ENCODE results near the gene VWA7. TPM values are rescaled to one million over a fixed set of nuclear protein-coding genes. Genes with fewer than 3 reads are reported as not detected.

The VWA7 gene
- total and polyA plus RNA-seq, 12 donors: 0.17 to 8.1 (median 0.68) TPM

- Histone ChIP-seq H3K9me3 (replicated peaks in 1 of 3) (no peaks in the 10 kb centered on the region), H3K27me3 (no peaks in the 10 kb centered on the region), H3K27ac (no peak overlapping the region), H3K4me3 (no peak overlapping the region), H3K36me3 (replicated peaks in 1 of 2) (no peaks in the 10 kb centered on the region), H3K4me1 (replicated peaks in 1 of 2) (peaks cover 6 to 21% of the 10 kb centered on the region in 2 donors)
- intact Hi-C loops (cut with DNase I): no loop called here
- DNase-seq: no peak
- TF ChIP-seq CTCF (IDR thresholded peaks at IDR 0.05) (no peak), POLR2A (IDR thresholded peaks at IDR 0.05) (no peak)
- WGBS, 4 donors: 89 to 93% (median 92%) methylated on average over 21 to 25 of the region's 25 CpGs
Measured at GRCh38 chr6:31723980-31724691, 53.0 kb downstream of the VWA7 start.

- intact Hi-C loops (cut with DNase I): no loop called here
- 76 to 81% (median 80%) methylated on average over 26 to 46 of the region's 46 CpGs for WGBS, 4 donors
- Histone ChIP-seq H3K36me3 (replicated peaks in 1 of 2) (no peaks in the 10 kb centered on the region), H3K27me3 (no peaks in the 10 kb centered on the region), H3K9me3 (replicated peaks in 1 of 3) (no peaks in the 10 kb centered on the region), H3K27ac (no peak within 1 kb of the TSS), H3K4me1 (replicated peaks in 1 of 2) (peaks cover 0 to 14% of the 10 kb centered on the region in 2 donors), H3K4me3 (no peak within 1 kb of the TSS)
- peak in 1 of 7 donors; percentile 23 for DNase-seq
- no peak for TF ChIP-seq POLR2A (IDR thresholded peaks at IDR 0.05)
- no peak for TF ChIP-seq CTCF (IDR thresholded peaks at IDR 0.05)
Measured at GRCh38 chr6:31723245-31723979, 53.7 kb downstream of the VWA7 start, which contains the start of gene MPIG6B. Gene MPIG6B, plus strand, starts transcription at chr6:31723373. Its CDS starts 11 bp downstream, at chr6:31723384.

- DNase-seq: no peak
- WGBS, 4 donors: 75 to 100% (median 88%) methylated on average over 1 to 3 of the region's 3 CpGs
- intact Hi-C loops (cut with DNase I): no loop called here
- Histone ChIP-seq H3K27me3 (no peaks in the 10 kb centered on the region), H3K4me1 (replicated peaks in 1 of 2) (peaks cover 0 to 8% of the 10 kb centered on the region in 2 donors), H3K4me3 (no peak overlapping the region), H3K27ac (no peak overlapping the region), H3K36me3 (replicated peaks in 1 of 2) (no peaks in the 10 kb centered on the region), H3K9me3 (replicated peaks in 1 of 3) (no peaks in the 10 kb centered on the region)
- TF ChIP-seq CTCF (IDR thresholded peaks at IDR 0.05) (no peak), POLR2A (IDR thresholded peaks at IDR 0.05) (no peak)
Measured at GRCh38 chr6:31722173-31722572, 55.0 kb downstream of the VWA7 start.

- Histone ChIP-seq H3K27me3 (no peaks in the 10 kb centered on the region), H3K4me1 (replicated peaks in 1 of 2) (peaks cover 0 to 1% of the 10 kb centered on the region in 2 donors), H3K9me3 (replicated peaks in 1 of 3) (no peaks in the 10 kb centered on the region), H3K36me3 (replicated peaks in 1 of 2) (no peaks in the 10 kb centered on the region), H3K4me3 (no peak within 1 kb of the TSS), H3K27ac (no peak within 1 kb of the TSS)
- intact Hi-C loops (cut with DNase I): no loop called here
- 80 to 87% (median 83%) methylated on average over 4 of the region's 4 CpGs for WGBS, 4 donors
- no peak for DNase-seq
- TF ChIP-seq CTCF (IDR thresholded peaks at IDR 0.05): no peak
- no peak for TF ChIP-seq POLR2A (IDR thresholded peaks at IDR 0.05)
Measured at GRCh38 chr6:31721351-31722020, 55.6 kb downstream of the VWA7 start, which contains the start of gene LY6G6C. Gene LY6G6C, minus strand, starts transcription at chr6:31721746. Its CDS starts 67 bp downstream, at chr6:31721679.
